CD4-positive, alpha-beta memory T cell (primary cell): ENCODE measurements around the gene SLC35B2. TPM values are rescaled to one million over a fixed set of nuclear protein-coding genes. Genes with fewer than 3 reads are reported as not detected.
A peak's percentile ranks its signal among the peaks of the same experiment; 100 is the strongest.

Experiments
- CTCF ChIA-PET: fragments of 350-600 bp; sonication (Branson Sonifier 250); formaldehyde crosslinking; loops from one replicate; lab custom pipeline; 2021; ENCODE audit warnings: inconsistent platforms; ENCODE audit not compliant: partially characterized antibody; lab: Charles Lee
- POLR2A ChIA-PET: fragments of 350-600 bp; sonication (Branson Sonifier 250); formaldehyde crosslinking; loops from one replicate; lab custom pipeline; 2021; ENCODE audit not compliant: partially characterized antibody; lab: Charles Lee
- DNase-seq, 5 donors: peaks; one replicate each; pipeline versions ENCODE4 v3.0.0 to v3.0.0-alpha.2; 2020 to 2022; ENCODE audit warnings: mixed read lengths in 1 of 5
- H3K27ac ChIP-seq: one replicate; pipeline ENCODE4 v1.7.0; 2013; ENCODE audit warnings: low read depth, low read length
- H3K27me3 ChIP-seq: 2 replicates; pipeline ENCODE4 v1.7.0; 2013; ENCODE audit warnings: mild to moderate bottlenecking, low read length, moderate library complexity; ENCODE audit not compliant: insufficient read depth
- H3K36me3 ChIP-seq: 2 replicates; pipeline ENCODE4 v1.7.0; 2013; ENCODE audit warnings: mild to moderate bottlenecking, low read length, moderate library complexity; ENCODE audit not compliant: insufficient read depth
- H3K4me1 ChIP-seq: 2 replicates; pipeline ENCODE4 v1.7.0; 2013; ENCODE audit warnings: mild to moderate bottlenecking, low read length, moderate library complexity; ENCODE audit not compliant: insufficient read depth
- H3K4me3 ChIP-seq, 2 donors: one replicate each; pipeline ENCODE4 v1.7.0; 2013; ENCODE audit warnings: low read length in 2 of 2, mild to moderate bottlenecking in 1 of 2
- H3K9me3 ChIP-seq, 2 donors: one replicate each; pipeline ENCODE4 v1.7.0; 2013; ENCODE audit warnings: low read length in 2 of 2, control low read depth in 1 of 2; ENCODE audit not compliant: control insufficient read depth in 1 of 2
- H3K27ac Mint-ChIP-seq, 7 donors: one replicate each; pipeline ENCODE4 v1.8.0; 2020 to 2021; ENCODE audit warnings: mixed read lengths in 7 of 7, mild to moderate bottlenecking in 6 of 7, inconsistent platforms in 3 of 7, moderate library complexity in 3 of 7
- H3K27me3 Mint-ChIP-seq, 2 donors: one replicate each; pipeline ENCODE4 v1.8.0; 2020 to 2021; ENCODE audit warnings: mixed read lengths in 2 of 2
- H3K36me3 Mint-ChIP-seq, 2 donors: one replicate each; pipeline ENCODE4 v1.8.0; 2020 to 2021; ENCODE audit warnings: mixed read lengths in 2 of 2, inconsistent platforms in 1 of 2, mild to moderate bottlenecking in 1 of 2
- H3K4me1 Mint-ChIP-seq, 4 donors: one replicate each; pipeline ENCODE4 v1.8.0; 2020 to 2021; ENCODE audit warnings: mixed read lengths in 4 of 4, mild to moderate bottlenecking in 1 of 4
- H3K4me3 Mint-ChIP-seq, 8 donors: one replicate each; pipeline ENCODE4 v1.8.0; 2020 to 2021; ENCODE audit warnings: mixed read lengths in 8 of 8, mild to moderate bottlenecking in 7 of 8, moderate library complexity in 6 of 8, inconsistent platforms in 3 of 8
- H3K9me3 Mint-ChIP-seq, 8 donors: one replicate each; pipeline ENCODE4 v1.8.0; 2020 to 2021; ENCODE audit warnings: mixed read lengths in 8 of 8, mild to moderate bottlenecking in 5 of 8, inconsistent platforms in 3 of 8, moderate library complexity in 1 of 8
- intact Hi-C: fragments of 100-400 bp; cut with micrococcal nuclease; formaldehyde crosslinking; loops from one replicate; pipeline ENCODE4 v1.15.1; 2023
- polyA plus RNA-seq, 2 donors: library from polyadenylated mRNA; unstranded; fragments of 300-500 nt; fragmentation: Illumina TruSeq; gene quantifications; one replicate each; pipeline ENCODE4 v1.2.3, GENCODE V29; 2021
- total RNA-seq, 2 experiments: library from RNA; stranded (reverse); gene quantifications; one replicate each; pipeline ENCODE4 v1.2.3, GENCODE V29; 2021

Gene SLC35B2
- total and polyA plus RNA-seq, 4 experiments from 2014 or later = 20.7 to 65.3 (median 31.2) TPM

GRCh38 chr6:44297063-44298038 is 40.0 kb upstream of the SLC35B2 start:
- intact Hi-C loops = no loop called here
- H3K36me3 Mint-ChIP-seq = peaks cover 20 to 22% of the 10 kb centered on the region in 2 donors
- CTCF ChIA-PET = interaction anchor here (1.4 to 1.8 kb wide), 2 partner anchors 16 to 29 kb away, joined by 4 to 5 read pairs; partner anchors contain the start of gene AARS2
- H3K9me3 ChIP-seq = no peaks in the 10 kb centered on the region
- H3K27ac Mint-ChIP-seq = no peak overlapping the region
- H3K27me3 Mint-ChIP-seq = peaks cover 30 to 34% of the 10 kb centered on the region in 2 donors
- peaks cover 0 to 23% (median 5%) of the 10 kb centered on the region in 4 donors for H3K4me1 Mint-ChIP-seq
- H3K4me1 ChIP-seq = peaks cover 18% of the 10 kb centered on the region
- peaks cover 7% of the 10 kb centered on the region for H3K36me3 ChIP-seq
- H3K4me3 Mint-ChIP-seq = peak overlapping the region in 7 of 8 donors; percentile 27 to 70 (median 51)
- DNase-seq = peak; percentile 31 to 51 (median 43)
- peak overlapping the region in 1 of 2 donors; percentile 45 for H3K4me3 ChIP-seq
- H3K27ac ChIP-seq = no peak overlapping the region
- peaks cover 26% of the 10 kb centered on the region for H3K27me3 ChIP-seq
- H3K9me3 Mint-ChIP-seq = peaks cover 0 to 5% (median 0%) of the 10 kb centered on the region in 8 donors
- POLR2A ChIA-PET = interaction anchor here (1.4 to 1.5 kb wide), 2 partner anchors 8 to 50 kb away, joined by 3 to 5 read pairs; partner anchors contain the start of gene HSP90AB1

- peak overlapping the region in 1 of 8 donors; percentile 50 for H3K4me3 Mint-ChIP-seq
- peaks cover 1 to 3% of the 10 kb centered on the region in 2 donors for H3K36me3 Mint-ChIP-seq
- no peak overlapping the region for H3K27ac ChIP-seq
- POLR2A ChIA-PET = interaction anchor here (0.8 to 1.5 kb wide), 3 partner anchors 10 to 38 kb away, joined by 3 to 5 read pairs (median 3); partner anchors contain the start of genes AARS2 and SLC35B2
- peaks cover 0 to 5% (median 0%) of the 10 kb centered on the region in 8 donors for H3K9me3 Mint-ChIP-seq
- intact Hi-C loops = no loop called here
- H3K9me3 ChIP-seq = no peaks in the 10 kb centered on the region
- peaks cover 26% of the 10 kb centered on the region for H3K27me3 ChIP-seq
- CTCF ChIA-PET = interaction anchor here (0.9 to 3.1 kb wide), 5 partner anchors 10 to 122 kb away, joined by 3 to 16 read pairs (median 4); partner anchors contain the start of gene AARS2
- peaks cover 48 to 49% of the 10 kb centered on the region in 2 donors for H3K27me3 Mint-ChIP-seq
- no peak overlapping the region for H3K4me3 ChIP-seq
- H3K4me1 ChIP-seq = peaks cover 18% of the 10 kb centered on the region
- no peak overlapping the region for H3K27ac Mint-ChIP-seq
- no peak for DNase-seq
- peaks cover 0 to 23% (median 5%) of the 10 kb centered on the region in 4 donors for H3K4me1 Mint-ChIP-seq
- H3K36me3 ChIP-seq = no peaks in the 10 kb centered on the region
Observed at GRCh38 chr6:44294832-44295791, 37.8 kb upstream of the SLC35B2 start.

GRCh38 chr6:44292661-44293365 is 35.5 kb upstream of the SLC35B2 start:
- H3K27ac ChIP-seq = no peak overlapping the region
- H3K4me3 ChIP-seq = no peak overlapping the region
- peaks cover 15% of the 10 kb centered on the region for H3K4me1 ChIP-seq
- Mint-ChIP-seq H3K27ac (no peak overlapping the region), H3K4me1 (peaks cover 0 to 10% (median 3%) of the 10 kb centered on the region in 4 donors), H3K27me3 (peaks cover 57 to 59% of the 10 kb centered on the region in 2 donors), H3K4me3 (no peak overlapping the region), H3K36me3 (no peaks in the 10 kb centered on the region), H3K9me3 (peaks cover 0 to 5% (median 0%) of the 10 kb centered on the region in 8 donors)
- DNase-seq = no peak
- peaks cover 22% of the 10 kb centered on the region for H3K27me3 ChIP-seq
- intact Hi-C loops = no loop called here
- ChIA-PET POLR2A (no interaction called here), CTCF (interaction anchor here (0.7 to 1.3 kb wide), 2 partner anchors 24 to 130 kb away, joined by 3 to 4 read pairs; no protein-coding TSS in a partner anchor)
- no peaks in the 10 kb centered on the region for H3K9me3 ChIP-seq
- H3K36me3 ChIP-seq = no peaks in the 10 kb centered on the region

GRCh38 chr6:44291841-44292240 is 34.5 kb upstream of the SLC35B2 start:
- ChIA-PET POLR2A (no interaction called here), CTCF (interaction anchor here (1.3 to 1.4 kb wide), 2 partner anchors 23 to 70 kb away, joined by 3 to 4 read pairs; no protein-coding TSS in a partner anchor)
- no peak for DNase-seq
- intact Hi-C loops = no loop called here
- Histone ChIP-seq H3K4me1 (peaks cover 6% of the 10 kb centered on the region), H3K36me3 (no peaks in the 10 kb centered on the region), H3K4me3 (no peak overlapping the region), H3K9me3 (no peaks in the 10 kb centered on the region), H3K27me3 (peaks cover 18% of the 10 kb centered on the region), H3K27ac (no peak overlapping the region)
- Mint-ChIP-seq H3K27me3 (peaks cover 62 to 65% of the 10 kb centered on the region in 2 donors), H3K4me1 (peaks cover 0 to 7% (median under 1%) of the 10 kb centered on the region in 4 donors), H3K9me3 (peaks cover 0 to 7% (median 0%) of the 10 kb centered on the region in 8 donors), H3K27ac (peak overlapping the region in 1 of 7 donors; percentile 72), H3K4me3 (no peak overlapping the region), H3K36me3 (no peaks in the 10 kb centered on the region)

- H3K36me3 Mint-ChIP-seq = no peaks in the 10 kb centered on the region
- Histone ChIP-seq H3K27me3 (peaks cover under 1% of the 10 kb centered on the region), H3K9me3 (no peaks in the 10 kb centered on the region), H3K27ac (no peak overlapping the region), H3K4me3 (no peak overlapping the region), H3K4me1 (no peaks in the 10 kb centered on the region), H3K36me3 (no peaks in the 10 kb centered on the region)
- no peak overlapping the region for H3K4me3 Mint-ChIP-seq
- H3K27ac Mint-ChIP-seq = no peak overlapping the region
- intact Hi-C loops = no loop called here
- CTCF ChIA-PET = interaction anchor here (1.0 kb wide), 1 partner anchor 21 kb away, joined by 3 read pairs; no protein-coding TSS in a partner anchor
- POLR2A ChIA-PET = no interaction called here
- H3K27me3 Mint-ChIP-seq = peaks cover 52 to 55% of the 10 kb centered on the region in 2 donors
- H3K9me3 Mint-ChIP-seq = peaks cover 0 to 6% (median 0%) of the 10 kb centered on the region in 8 donors
- DNase-seq = no peak
- no peaks in the 10 kb centered on the region for H3K4me1 Mint-ChIP-seq
Observed at GRCh38 chr6:44289726-44290260, 32.5 kb upstream of the SLC35B2 start.

GRCh38 chr6:44286747-44287146 is 29.4 kb upstream of the SLC35B2 start:
- no peaks in the 10 kb centered on the region for H3K4me1 ChIP-seq
- Mint-ChIP-seq H3K9me3 (peaks cover 0 to 3% (median 0%) of the 10 kb centered on the region in 8 donors), H3K4me3 (no peak overlapping the region), H3K27me3 (peaks cover 54 to 61% of the 10 kb centered on the region in 2 donors), H3K27ac (no peak overlapping the region), H3K36me3 (no peaks in the 10 kb centered on the region), H3K4me1 (no peaks in the 10 kb centered on the region)
- no peak overlapping the region for H3K4me3 ChIP-seq
- H3K9me3 ChIP-seq = no peaks in the 10 kb centered on the region
- intact Hi-C loops = no loop called here
- ChIA-PET CTCF (no interaction called here), POLR2A (no interaction called here)
- H3K27me3 ChIP-seq = no peaks in the 10 kb centered on the region
- H3K27ac ChIP-seq = no peak overlapping the region
- no peaks in the 10 kb centered on the region for H3K36me3 ChIP-seq
- no peak for DNase-seq
